IPS-18c (cell line): ENCODE data around the gene PDXK.
A peak's percentile ranks its signal among the peaks of the same experiment; 100 is the strongest.

Source experiments
- H3K4me3 ChIP-seq: 2 replicates; pipeline ENCODE4 v1.7.0; 2013; ENCODE audit warnings: low read depth, mild to moderate bottlenecking, low read length, moderate library complexity; ENCODE audit not compliant: insufficient read depth
- H3K9me3 ChIP-seq: one replicate; pipeline ENCODE4 v1.6.1; 2013; ENCODE audit warnings: mild to moderate bottlenecking, low read length, moderate library complexity; ENCODE audit not compliant: control insufficient read depth, insufficient read depth

PDXK gene

GRCh38 chr21:43781846-43782245 lies 62.9 kb downstream of the PDXK start:
- Histone ChIP-seq H3K4me3 (no peak overlapping the region), H3K9me3 (no peaks in the 10 kb centered on the region)

DNA sequence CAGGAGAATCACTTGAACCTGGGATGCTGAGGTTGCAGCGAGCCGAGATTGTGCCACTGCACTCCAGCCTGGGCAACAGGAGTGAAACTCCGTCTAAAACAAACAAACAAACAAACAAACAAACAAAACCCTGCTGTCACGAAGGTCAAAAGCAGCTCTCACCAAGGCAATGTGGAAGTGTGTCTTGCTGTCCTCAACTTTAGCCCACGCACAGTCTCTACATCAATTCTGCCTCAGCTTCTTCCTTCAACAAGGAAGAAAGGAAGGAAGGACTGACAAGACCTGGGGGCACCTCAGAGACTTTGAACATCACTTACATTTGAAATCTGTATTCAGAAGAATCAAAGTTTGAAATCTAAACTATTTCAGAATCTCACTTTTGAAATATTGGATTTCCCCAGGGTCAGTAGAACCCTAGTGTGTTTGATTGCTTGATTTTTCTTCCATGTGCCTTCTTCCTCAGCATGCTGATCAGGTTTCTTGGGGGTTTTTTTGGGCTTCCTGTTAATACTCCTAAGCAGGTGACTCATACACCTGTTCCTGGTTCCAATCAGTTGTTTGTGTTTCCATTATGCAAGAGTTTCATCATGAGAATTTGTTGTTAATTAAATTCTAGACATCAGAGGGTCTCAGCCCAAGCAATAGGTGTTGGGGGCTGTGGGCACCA lies 63.6 kb downstream of the PDXK start:
- H3K9me3 ChIP-seq: no peaks in the 10 kb centered on the region
- no peak overlapping the region for H3K4me3 ChIP-seq

GRCh38 chr21:43783098-43783700 lies 64.3 kb downstream of the PDXK start:
- Histone ChIP-seq H3K9me3 (no peaks in the 10 kb centered on the region), H3K4me3 (no peak overlapping the region)

GRCh38 chr21:43785134-43785533 lies 66.2 kb downstream of the PDXK start:
- H3K9me3 ChIP-seq: no peaks in the 10 kb centered on the region
- H3K4me3 ChIP-seq: no peak overlapping the region

DNA sequence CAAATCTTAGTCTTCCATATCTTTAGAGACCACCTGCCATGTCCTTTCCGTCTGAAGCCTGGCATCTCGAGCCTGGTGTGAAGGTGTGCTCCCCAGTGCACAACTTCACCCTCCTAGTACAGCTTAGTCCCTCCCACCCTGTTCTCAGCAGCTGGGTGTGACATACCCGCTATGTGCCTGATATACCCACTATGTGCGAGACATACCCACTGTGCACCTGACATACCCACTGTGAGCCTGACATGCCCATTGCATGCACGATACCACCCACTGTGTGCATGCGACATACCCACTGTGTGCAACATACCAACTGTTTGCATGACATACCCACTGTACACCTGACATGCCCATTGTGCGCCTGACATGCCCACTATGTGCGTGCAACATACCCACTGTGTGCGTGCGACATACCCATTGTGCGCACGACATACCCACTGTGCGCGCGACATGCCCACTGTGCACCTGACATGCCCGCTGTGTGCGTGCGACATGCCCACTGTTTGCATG lies 67.4 kb downstream of the PDXK start:
- H3K4me3 ChIP-seq: no peak overlapping the region
- no peaks in the 10 kb centered on the region for H3K9me3 ChIP-seq

DNA sequence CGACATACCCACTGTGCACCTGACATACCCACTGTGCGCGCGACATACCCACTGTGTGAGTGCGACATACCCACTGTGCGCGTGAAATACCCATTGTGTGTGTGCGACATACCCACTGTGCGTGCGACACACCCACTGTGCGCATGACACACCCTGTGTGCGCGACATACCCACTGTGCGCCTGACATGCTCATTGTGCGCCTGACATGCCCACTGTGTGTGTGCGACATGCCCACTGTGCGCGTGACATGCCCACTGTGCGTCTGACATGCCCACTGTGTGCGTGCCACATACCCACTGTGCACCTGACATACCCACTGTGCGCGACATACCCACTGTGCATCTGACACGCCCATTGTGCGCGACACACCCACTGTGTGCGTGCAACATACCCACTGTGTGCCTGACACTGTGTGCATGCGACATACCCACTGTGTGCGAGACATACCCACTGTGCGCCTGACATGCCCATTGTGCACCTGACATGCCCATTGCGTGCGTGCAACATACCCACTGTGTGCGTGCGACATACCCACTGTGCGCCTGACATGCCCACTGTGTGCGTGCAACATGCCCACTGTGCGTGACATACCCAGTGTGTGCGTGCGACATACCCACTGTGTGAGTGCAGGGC lies 68.0 kb downstream of the PDXK start:
- no peaks in the 10 kb centered on the region for H3K9me3 ChIP-seq
- H3K4me3 ChIP-seq: no peak overlapping the region

DNA sequence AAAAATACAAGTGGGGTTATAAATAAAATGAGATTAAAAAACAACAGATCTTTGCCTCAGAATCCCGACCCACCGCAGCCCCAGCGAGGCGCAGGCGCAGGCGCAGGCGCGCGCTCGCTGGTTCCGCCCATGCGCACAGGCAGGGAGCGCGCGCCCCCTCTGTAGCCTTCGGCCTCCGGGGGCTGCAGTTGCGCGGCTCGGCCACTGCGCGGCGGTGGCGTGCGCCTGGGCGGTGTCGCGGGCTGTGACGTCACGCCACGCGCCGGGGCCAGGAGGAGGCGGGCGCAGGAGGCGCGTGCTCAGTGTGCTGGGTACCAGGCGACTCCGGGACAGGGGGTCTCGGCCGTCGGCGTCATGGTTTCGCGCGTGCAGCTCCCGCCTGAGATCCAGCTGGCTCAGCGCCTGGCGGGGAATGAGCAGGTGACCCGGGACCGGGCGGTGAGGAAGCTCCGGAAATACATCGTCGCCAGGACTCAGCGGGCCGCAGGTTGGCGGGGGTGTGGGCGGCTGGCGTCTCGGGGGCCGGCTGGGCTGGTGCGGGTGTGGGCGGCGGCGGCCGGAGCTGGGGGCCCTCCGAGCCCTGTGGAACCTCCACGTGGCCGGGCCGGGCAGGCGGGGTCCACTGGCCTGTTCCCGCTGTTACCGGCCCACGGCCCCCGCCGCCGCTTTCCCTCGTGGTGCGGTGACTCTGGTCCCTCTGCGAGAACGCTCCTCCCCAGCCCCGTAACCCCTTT lies 70.5 kb downstream of the PDXK start, which contains the start of gene RRP1:
TSS of gene RRP1 (plus strand) at position 302 of the 734 bp plus-strand sequence. CDS start at position 355, 53 bp downstream.
- peak within 1 kb of the TSS; percentile 88 for H3K4me3 ChIP-seq
- H3K9me3 ChIP-seq: no peaks in the 10 kb centered on the region

DNA sequence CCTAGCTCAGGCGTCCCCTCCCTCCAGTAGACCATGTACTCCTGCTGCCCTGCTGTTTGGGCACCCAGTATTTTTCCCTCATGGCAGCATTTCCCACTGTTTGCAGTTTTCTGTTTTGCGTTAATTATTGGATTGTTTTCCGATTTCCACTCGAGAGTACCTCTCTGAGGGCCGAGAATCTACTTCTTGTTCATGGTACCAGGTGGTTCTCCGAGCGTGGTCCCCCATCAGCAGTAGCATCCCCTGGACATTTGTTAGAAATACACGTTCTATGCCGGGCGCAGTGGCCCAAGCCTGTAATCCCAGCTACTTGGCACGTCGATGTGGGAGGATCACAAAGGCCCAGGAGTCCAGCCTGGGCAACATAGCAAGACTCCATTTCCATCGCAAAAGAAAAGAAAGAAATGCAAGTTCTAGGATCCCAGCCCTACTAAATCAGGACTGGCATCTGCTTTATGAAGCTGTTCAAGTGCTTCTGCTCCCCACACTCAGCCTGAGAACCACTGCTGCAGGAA lies 71.1 kb downstream of the PDXK start:
- Histone ChIP-seq H3K4me3 (peak overlapping the region; percentile 88), H3K9me3 (no peaks in the 10 kb centered on the region)

DNA sequence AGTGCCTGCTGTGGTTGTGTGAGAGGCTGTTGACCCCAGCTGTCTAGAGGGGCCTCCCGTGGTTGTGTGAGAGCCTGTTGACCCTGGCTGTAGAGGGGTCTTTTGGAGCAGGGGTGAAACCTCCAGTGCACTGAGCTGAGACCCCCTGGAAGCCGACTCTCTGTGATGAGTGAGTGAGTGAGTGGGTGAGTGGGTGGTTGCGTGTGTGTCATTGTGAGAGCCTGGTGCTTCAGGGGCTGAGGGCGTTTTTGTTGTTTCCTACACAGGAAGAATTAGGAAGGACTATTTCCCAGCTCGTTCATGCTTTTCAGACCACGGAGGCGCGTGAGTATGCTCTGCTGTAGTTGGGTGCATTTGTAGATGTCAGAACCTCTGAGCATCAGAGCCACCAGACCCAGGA lies 73.5 kb downstream of the PDXK start:
- no peaks in the 10 kb centered on the region for H3K9me3 ChIP-seq
- no peak overlapping the region for H3K4me3 ChIP-seq

GRCh38 chr21:43793243-43793642 lies 74.3 kb downstream of the PDXK start:
- no peaks in the 10 kb centered on the region for H3K9me3 ChIP-seq
- no peak overlapping the region for H3K4me3 ChIP-seq

DNA sequence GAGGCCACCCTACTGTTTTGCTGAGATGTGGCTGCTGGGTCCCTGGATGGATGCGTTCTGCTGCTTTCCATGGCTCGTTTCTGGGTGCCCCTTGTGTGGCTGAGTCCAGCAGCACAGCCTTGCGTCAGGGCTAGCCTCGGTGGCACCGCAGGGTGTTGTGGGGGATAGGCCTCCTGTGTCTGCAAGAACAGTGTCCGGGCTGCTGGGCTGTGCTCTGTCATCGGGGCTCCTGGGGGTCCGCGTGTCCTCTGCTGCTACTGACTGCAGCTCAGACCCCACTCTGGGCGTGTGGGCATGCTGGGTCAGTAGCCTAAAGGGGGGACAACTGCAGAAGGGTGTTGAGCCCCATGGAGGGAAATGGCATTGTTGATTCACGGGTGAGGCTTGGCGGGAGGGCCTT lies 75.4 kb downstream of the PDXK start:
- Histone ChIP-seq H3K9me3 (peaks cover 2% of the 10 kb centered on the region), H3K4me3 (no peak overlapping the region)

DNA sequence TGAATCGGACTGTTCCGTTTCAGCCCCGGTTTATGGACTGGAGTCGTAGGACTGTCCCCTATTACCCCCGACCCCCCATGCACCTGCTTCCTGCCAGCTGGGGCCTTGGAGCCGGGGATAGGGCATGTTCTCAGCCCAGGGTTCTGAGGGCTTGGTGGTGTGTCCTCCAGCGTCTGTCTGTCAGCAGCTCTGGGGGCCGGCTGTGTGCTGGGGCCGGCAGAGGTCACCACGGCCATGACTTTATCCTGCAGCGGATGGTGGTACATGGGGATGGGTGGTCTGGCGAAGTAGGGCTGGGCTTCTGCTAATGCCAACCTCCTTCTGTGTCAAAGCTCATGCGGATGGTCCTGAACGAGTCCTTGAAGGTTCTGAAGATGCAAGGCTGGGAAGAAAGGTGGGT lies 75.9 kb downstream of the PDXK start:
- peaks cover 4% of the 10 kb centered on the region for H3K9me3 ChIP-seq
- no peak overlapping the region for H3K4me3 ChIP-seq

DNA sequence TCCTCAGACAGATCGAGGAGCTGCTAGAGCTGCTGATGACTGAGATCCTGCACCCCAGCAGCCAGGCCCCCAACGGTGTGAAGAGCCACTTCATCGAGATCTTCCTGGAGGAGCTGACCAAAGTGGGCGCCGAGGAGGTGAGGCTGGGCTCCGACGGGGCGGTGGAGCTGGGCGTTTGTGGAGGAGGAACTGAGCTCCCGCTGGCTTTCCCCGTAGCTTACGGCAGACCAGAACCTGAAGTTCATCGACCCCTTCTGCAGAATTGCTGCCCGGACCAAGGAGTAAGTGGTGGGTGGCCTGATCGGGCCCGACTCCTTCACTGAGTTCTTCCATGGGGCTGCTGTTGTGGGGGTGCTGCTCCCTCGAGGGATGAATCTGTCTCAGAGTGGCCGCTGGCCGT lies 78.5 kb downstream of the PDXK start:
- Histone ChIP-seq H3K4me3 (no peak overlapping the region), H3K9me3 (peaks cover 4% of the 10 kb centered on the region)

DNA sequence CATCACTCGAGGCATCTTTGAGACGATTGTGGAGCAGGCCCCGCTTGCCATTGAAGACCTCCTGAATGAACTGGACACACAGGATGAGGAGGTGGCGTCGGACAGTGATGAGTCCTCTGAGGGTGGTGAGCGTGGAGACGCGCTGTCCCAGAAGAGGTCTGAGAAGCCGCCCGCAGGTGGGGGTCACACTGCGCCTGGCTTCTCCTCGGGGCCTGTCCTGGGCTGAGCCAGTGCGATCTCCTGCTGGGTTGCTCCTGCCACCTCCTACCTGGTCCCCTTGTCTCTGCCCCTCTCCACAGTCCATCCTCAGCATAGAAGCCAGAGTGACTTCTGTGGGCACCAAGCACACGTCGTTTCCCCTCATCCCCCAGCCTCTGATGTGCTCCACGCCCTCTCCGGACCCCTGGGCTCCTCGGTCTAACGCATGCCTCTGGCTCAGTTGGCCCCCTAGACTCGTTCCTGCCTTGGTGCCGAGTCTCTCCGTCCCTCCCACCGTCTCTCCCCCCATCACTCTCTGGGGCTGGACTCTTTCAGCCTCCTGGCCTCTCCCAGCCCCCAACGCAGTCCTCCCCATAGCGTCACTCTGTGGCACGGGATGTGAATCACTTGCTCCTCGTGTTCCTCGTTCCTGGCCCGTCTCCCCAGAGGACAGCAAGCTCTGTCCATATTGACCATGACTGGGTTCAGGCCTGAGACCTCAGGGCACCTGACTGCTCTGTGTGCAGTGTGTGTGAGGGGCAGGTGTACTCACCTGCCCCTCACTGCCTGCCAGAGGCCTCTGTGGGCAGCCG lies 79.2 kb downstream of the PDXK start:
- H3K9me3 ChIP-seq: peaks cover 4% of the 10 kb centered on the region
- no peak overlapping the region for H3K4me3 ChIP-seq

DNA sequence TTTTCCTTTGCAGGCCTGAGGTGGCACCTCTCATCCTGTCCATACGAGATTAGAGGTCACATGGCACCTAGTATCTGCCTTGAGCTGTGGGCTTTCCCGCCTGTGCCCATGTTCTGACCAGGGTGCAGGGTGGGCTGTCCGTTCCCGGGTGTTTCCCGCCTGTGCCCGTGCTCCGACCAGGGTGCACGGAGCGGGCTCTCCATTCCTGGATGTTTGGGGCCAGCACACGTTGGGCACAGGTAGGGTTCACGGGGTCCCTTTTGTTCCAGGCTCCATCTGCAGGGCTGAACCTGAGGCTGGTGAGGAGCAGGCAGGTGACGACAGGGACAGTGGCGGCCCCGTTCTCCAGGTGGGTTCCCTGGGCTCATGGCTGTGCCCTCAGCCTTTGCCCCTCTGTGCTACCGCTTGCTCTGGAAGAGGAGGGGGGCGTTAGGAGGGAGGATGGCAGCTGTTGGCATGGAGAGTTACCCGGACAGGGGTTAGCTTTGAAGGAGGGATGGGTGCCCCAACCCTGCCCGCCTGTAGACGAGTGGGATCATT lies 80.4 kb downstream of the PDXK start:
- Histone ChIP-seq H3K9me3 (peaks cover 4% of the 10 kb centered on the region), H3K4me3 (no peak overlapping the region)

DNA sequence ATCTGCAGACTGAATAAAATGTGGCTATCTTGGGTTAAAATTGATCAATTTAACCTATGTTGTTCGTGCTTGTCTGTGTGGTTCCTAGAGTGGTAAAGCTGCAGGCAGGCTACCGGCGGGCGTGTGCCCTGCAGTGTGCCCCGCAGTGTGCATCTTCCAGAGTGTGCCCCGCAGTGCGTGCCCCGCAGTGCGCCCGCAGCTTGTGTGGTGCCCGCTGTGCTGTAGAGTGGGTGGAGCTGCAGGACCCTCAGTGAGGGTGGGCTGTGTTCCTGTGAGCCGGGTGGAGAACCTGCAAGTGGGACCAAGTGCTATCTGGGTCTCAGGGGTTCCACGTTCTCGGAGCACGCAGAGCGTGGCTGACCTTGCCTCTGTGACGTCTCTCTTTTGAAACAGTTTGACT lies 81.2 kb downstream of the PDXK start:
- Histone ChIP-seq H3K9me3 (peaks cover 4% of the 10 kb centered on the region), H3K4me3 (no peak overlapping the region)

DNA sequence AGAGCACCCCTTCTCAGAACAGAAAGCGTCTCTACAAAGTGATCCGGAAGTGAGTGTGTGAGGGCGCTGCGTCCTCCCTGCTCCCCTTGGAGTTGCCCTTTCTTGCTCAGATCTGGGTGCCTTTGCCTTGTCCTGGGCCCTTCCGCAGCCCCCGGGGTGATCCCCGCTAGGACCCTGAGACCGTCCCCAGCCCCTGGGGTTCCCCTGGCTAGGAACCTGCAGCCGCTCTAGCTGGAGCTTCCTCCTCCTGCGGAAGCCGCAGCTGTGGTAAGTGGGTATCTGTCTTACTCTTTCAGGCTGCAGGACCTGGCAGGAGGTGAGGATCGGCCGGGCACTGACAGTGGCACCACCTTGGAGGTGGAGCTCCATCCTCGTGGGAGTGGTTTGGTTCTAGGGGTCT lies 81.6 kb downstream of the PDXK start:
- H3K4me3 ChIP-seq: no peak overlapping the region
- peaks cover 4% of the 10 kb centered on the region for H3K9me3 ChIP-seq
